C4-2B (cell line): ENCODE results near the gene AUTS2.

ENCODE experiments used
- CTCF ChIP-seq: fragments of 450-650 bp; conservative IDR thresholded peaks from 2 replicates; pipeline ENCODE4 v1.5.1; 2017; ENCODE audit warnings: mild to moderate bottlenecking
- ZFX ChIP-seq: fragments of 450-650 bp; IDR thresholded peaks from 2 replicates; pipeline ENCODE4 v1.6.1; 2017

GRCh38 chr7:70701991-70702390 lies 1103.7 kb downstream of the AUTS2 start:
- TF ChIP-seq CTCF = no peak
- TF ChIP-seq ZFX = no peak
